Thyroid gland (tissue), 4 donors: ENCODE data around the gene STUM.

Experiments
- CTCF ChIP-seq, 6 experiments: fragments of 200-600 bp in 3 of 6; fragments of 450-650 bp in 3 of 6; sonication (generic) in 3 of 6; IDR thresholded peaks; one replicate each; pipeline ENCODE4 v1.5.1; 2016 to 2019; ENCODE audit warnings: antibody characterized with exemption in 6 of 6, mild to moderate bottlenecking in 2 of 6, inconsistent platforms in 1 of 6, moderate library complexity in 1 of 6
- POLR2A ChIP-seq, 2 donors: fragments of 450-650 bp; IDR thresholded peaks; one replicate each; pipeline ENCODE4 v1.6.1; 2017; ENCODE audit warnings: antibody characterized with exemption in 2 of 2, mild to moderate bottlenecking in 2 of 2, moderate library complexity in 1 of 2

DNA sequence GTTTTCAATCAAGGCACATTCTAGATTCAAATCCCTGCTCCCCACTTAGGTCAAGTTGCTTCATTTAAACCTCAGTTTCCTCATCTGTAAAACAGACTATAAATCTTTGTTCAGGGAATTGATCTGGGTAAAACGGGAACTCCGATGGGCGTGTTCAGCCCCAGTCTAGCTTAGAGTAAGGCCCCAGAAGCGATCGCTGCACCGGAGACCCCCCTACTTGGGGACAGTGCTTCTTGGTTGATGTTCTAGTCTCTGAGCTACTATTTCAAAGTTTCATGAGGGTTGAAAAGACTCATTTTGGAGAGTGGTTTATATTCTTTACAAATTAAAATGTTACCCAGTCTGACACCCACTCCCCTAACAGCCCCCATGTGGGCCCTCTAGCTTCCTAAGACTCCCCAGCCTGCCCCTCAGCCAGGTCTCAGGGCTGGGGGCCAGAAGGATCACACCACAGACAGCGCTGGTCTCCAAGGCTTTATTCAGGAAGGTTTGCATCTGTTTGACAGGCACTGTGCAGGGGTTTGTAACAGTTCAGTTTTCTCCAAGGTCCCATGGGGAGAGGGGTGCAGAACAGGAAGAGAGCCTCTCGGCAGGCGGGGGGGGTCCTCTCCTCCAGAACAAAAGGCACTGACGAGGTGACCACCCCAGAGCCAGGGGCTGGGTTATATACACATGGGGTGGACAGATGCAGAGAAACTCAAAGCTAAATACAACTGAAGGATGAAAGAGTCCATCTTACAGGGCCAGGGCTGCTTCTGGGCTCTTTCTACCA lies 82.9 kb downstream of the STUM start:
- TF ChIP-seq CTCF (IDR thresholded peaks at IDR 0.05) (no peak), POLR2A (IDR thresholded peaks at IDR 0.05) (no peak)
